NT2/D1 (cell line): ENCODE results near the gene POMT1.

Experiments
- YY1 ChIP-seq: IDR thresholded peaks from 2 replicates; pipeline ENCODE4 v1.6.1; 2011; ENCODE audit not compliant: insufficient read length, insufficient read depth
- ZNF274 ChIP-seq: IDR thresholded peaks from 2 replicates; pipeline ENCODE4 v1.6.1; 2011; ENCODE audit warnings: mild to moderate bottlenecking, low read depth, low read length

GRCh38 chr9:131530920-131531832 lies 28.5 kb downstream of the POMT1 start, which contains the start of gene UCK1:
- TF ChIP-seq YY1 (no peak), ZNF274 (no peak)
